ENCODE measurements around the gene SRPK1.
A peak's percentile ranks its signal among the peaks of the same experiment; 100 is the strongest.
"Not testable (repeated sequence)": the region's sequence is repeated elsewhere in the genome, so short reads cannot be mapped to it uniquely, and the experiment has no call there.

The SRPK1 gene

GRCh38 chr6:35924146-35924545 lies 3.2 kb upstream of the SRPK1 start:
- TF ChIP-seq CTCF (conservative IDR thresholded peaks at IDR 0.05) = no peak
- H3K27ac ChIP-seq = no peak overlapping the region

GRCh38 chr6:35922139-35922554 lies 1.2 kb upstream of the SRPK1 start:
- no peak for TF ChIP-seq CTCF (conservative IDR thresholded peaks at IDR 0.05)
- H3K27ac ChIP-seq = peak overlapping the region; percentile 81; the same call in 1 of the 2 replicates

- peak overlapping the region; percentile 81 for H3K27ac ChIP-seq
- no peak for TF ChIP-seq CTCF (conservative IDR thresholded peaks at IDR 0.05)
Measured at GRCh38 chr6:35919827-35920751, 809 bp downstream of the SRPK1 start.

- peak overlapping the region; percentile 81 for H3K27ac ChIP-seq
- no peak for TF ChIP-seq CTCF (conservative IDR thresholded peaks at IDR 0.05)
Measured at GRCh38 chr6:35919085-35919826, 1.6 kb downstream of the SRPK1 start.

- not testable (repeated sequence) for H3K27ac ChIP-seq
Measured at GRCh38 chr6:35916893-35917292, 4.0 kb downstream of the SRPK1 start.

GRCh38 chr6:35916056-35916455 lies 4.8 kb downstream of the SRPK1 start:
- no peak for TF ChIP-seq CTCF (conservative IDR thresholded peaks at IDR 0.05)
- H3K27ac ChIP-seq = no peak overlapping the region

- TF ChIP-seq CTCF (conservative IDR thresholded peaks at IDR 0.05) = no peak
- no peak overlapping the region for H3K27ac ChIP-seq
Measured at GRCh38 chr6:35914536-35914935, 6.4 kb downstream of the SRPK1 start.
